HepG2 (cell line): ENCODE measurements around the gene CIAPIN1. TPM values are rescaled to one million over a fixed set of nuclear protein-coding genes. Genes with fewer than 3 reads are reported as not detected.
A peak's percentile ranks its signal among the peaks of the same experiment; 100 is the strongest.

Experiments
- BCL6 ChIP-seq: IDR thresholded peaks from 2 replicates; pipeline ENCODE4 v1.6.1; 2016; ENCODE audit warnings: missing genetic modification reagents, missing compliant biosample characterization
- CREB3 ChIP-seq: sonication (generic); formaldehyde crosslinking; IDR thresholded peaks from 2 replicates; pipeline ENCODE4 v1.5.0; 2020; ENCODE audit warnings: missing genetic modification reagents
- HDAC6 ChIP-seq: fragments of 200-600 bp; sonication (generic); IDR thresholded peaks from 2 replicates; pipeline ENCODE4 v1.7.0; 2017; ENCODE audit warnings: mild to moderate bottlenecking, antibody characterized with exemption, low read length, low read depth
- JUN ChIP-seq: sonication (generic); formaldehyde crosslinking; IDR thresholded peaks from 2 replicates; pipeline ENCODE4 v1.4.0; 2020; ENCODE audit warnings: mild to moderate bottlenecking, missing genetic modification reagents
- LRRFIP1 ChIP-seq: sonication (generic); formaldehyde crosslinking; conservative IDR thresholded peaks from 2 replicates; pipeline ENCODE4 v1.4.0; 2020; ENCODE audit warnings: missing genetic modification reagents
- MBNL3 ChIP-seq: fragments of 250-450 bp; sonication (Bioruptor Pico); conservative IDR thresholded peaks from 2 replicates; pipeline ENCODE4 v1.8.0; 2022; ENCODE audit warnings: mild to moderate bottlenecking, inconsistent platforms
- NFYC ChIP-seq: IDR thresholded peaks from 2 replicates; pipeline ENCODE4 v1.6.1; 2016; ENCODE audit warnings: missing genetic modification reagents, missing compliant biosample characterization
- PHF5A ChIP-seq: IDR thresholded peaks from one replicate; pipeline ENCODE4 v1.6.1; 2018; ENCODE audit warnings: low read depth, missing genetic modification reagents; ENCODE audit not compliant: unreplicated experiment
- PRDM15 ChIP-seq: sonication (generic); formaldehyde crosslinking; IDR thresholded peaks from 2 replicates; pipeline ENCODE4 v1.4.0; 2020; ENCODE audit warnings: missing genetic modification reagents
- TCF7L2 ChIP-seq: IDR thresholded peaks from 2 replicates; pipeline ENCODE4 v1.6.1; 2011; ENCODE audit warnings: mild to moderate bottlenecking, low read depth, low read length, moderate library complexity
- TFDP2 ChIP-seq: sonication (generic); formaldehyde crosslinking; IDR thresholded peaks from 2 replicates; pipeline ENCODE4 v1.4.0; 2020; ENCODE audit warnings: missing genetic modification reagents
- TGIF2 ChIP-seq: IDR thresholded peaks from 2 replicates; pipeline ENCODE4 v1.6.1; 2016; ENCODE audit warnings: control low read depth, missing compliant biosample characterization
- ZBTB21 ChIP-seq: sonication (generic); formaldehyde crosslinking; IDR thresholded peaks from 2 replicates; pipeline ENCODE4 v1.4.0; 2020; ENCODE audit warnings: missing genetic modification reagents
- ZNF3 ChIP-seq: IDR thresholded peaks from 2 replicates; pipeline ENCODE4 v1.7.0; 2017; ENCODE audit warnings: inconsistent platforms
- ZNF367 ChIP-seq: sonication (generic); formaldehyde crosslinking; IDR thresholded peaks from 2 replicates; pipeline ENCODE4 v1.4.0; 2020; ENCODE audit warnings: missing genetic modification reagents, borderline replicate concordance
- ZNF607 ChIP-seq: sonication (generic); formaldehyde crosslinking; IDR thresholded peaks from 2 replicates; pipeline ENCODE4 v1.5.1; 2020; ENCODE audit warnings: missing genetic modification reagents, mild to moderate bottlenecking, borderline replicate concordance
- ZNF703 ChIP-seq: sonication (generic); formaldehyde crosslinking; IDR thresholded peaks from 2 replicates; pipeline ENCODE4 v1.5.1; 2020; ENCODE audit warnings: missing genetic modification reagents, mild to moderate bottlenecking, moderate library complexity, borderline replicate concordance
- ZNF777 ChIP-seq: sonication (generic); formaldehyde crosslinking; IDR thresholded peaks from 2 replicates; pipeline ENCODE4 v1.4.0; 2020; ENCODE audit warnings: missing genetic modification reagents
- ZNF800 ChIP-seq: sonication (generic); formaldehyde crosslinking; IDR thresholded peaks from 2 replicates; pipeline ENCODE4 v1.4.0; 2020; ENCODE audit warnings: missing genetic modification reagents
- polyA plus RNA-seq, 8 experiments: library from polyadenylated mRNA; depleted of rRNA in 3 of 8; stranded (reverse) in 7 of 8; unstranded in 1 of 8; fragments of >200 nt; fragmentation: Illumina TruSeq in 4 of 8; extraction: Trizol in 4 of 8; gene quantifications; 2 replicates each; pipeline versions ENCODE4 v1.2.1 to v1.2.3, GENCODE V29; 2011 to 2016; ENCODE audit warnings: low read depth in 4 of 8, missing spikeins in 1 of 8, mixed read lengths in 1 of 8; ENCODE audit not compliant: insufficient read depth in 1 of 8
- total RNA-seq, 5 experiments: library from RNA; depleted of rRNA; stranded (reverse); fragments of >200 nt; fragmentation: Illumina TruSeq; extraction: Trizol; gene quantifications; 2 replicates each; pipeline ENCODE4 v1.2.3, GENCODE V29; 2016; ENCODE audit warnings: low read depth in 1 of 5

Gene CIAPIN1
- total and polyA plus RNA-seq, 2 of the 13 experiments (the other 11 are each of a cell fraction or from before 2014, with no cell fraction given) = 69.3 to 89.7 TPM

GRCh38 chr16:57471852-57472664 lies 24.9 kb upstream of the CIAPIN1 start (continued):
- no peak for TF ChIP-seq ZNF703 (CRISPR knock-in tag)
- TF ChIP-seq JUN = no peak; the same call in 1 of the 2 replicates
- TF ChIP-seq MBNL3 (CRISPR knock-in tag) = no peak
- peak; percentile 18; the same call in 1 of the 2 replicates for TF ChIP-seq TFDP2
- TF ChIP-seq TCF7L2 = no peak
- TF ChIP-seq LRRFIP1 (CRISPR knock-in tag) = no peak
- TF ChIP-seq TGIF2 (CRISPR knock-in tag) = 0 out of 2 replicates have a peak, but pooled peaks have one; percentile 55
- TF ChIP-seq HDAC6 = no peak
- TF ChIP-seq CREB3 = 0 out of 2 replicates have a peak, but pooled peaks have one; percentile 23
- TF ChIP-seq NFYC (CRISPR knock-in tag) = no peak
- TF ChIP-seq ZNF777 (CRISPR knock-in tag) = no peak
- TF ChIP-seq ZNF607 (CRISPR knock-in tag) = 0 out of 2 replicates have a peak, but pooled peaks have one; percentile 69
- TF ChIP-seq ZNF3 = no peak
- no peak for TF ChIP-seq PHF5A
- no peak for TF ChIP-seq BCL6 (CRISPR knock-in tag)
- no peak for TF ChIP-seq ZNF367
- TF ChIP-seq ZNF800 (CRISPR knock-in tag) = peak; percentile 80; the same call in 1 of the 2 replicates
- TF ChIP-seq ZBTB21 = peak; percentile 75; the same call in 1 of the 2 replicates
- TF ChIP-seq PRDM15 (CRISPR knock-in tag) = no peak
